ENCODE results near the gene TRPM6. TPM values are rescaled to one million over a fixed set of nuclear protein-coding genes. Genes with fewer than 3 reads are reported as not detected.

The TRPM6 gene, protein sequence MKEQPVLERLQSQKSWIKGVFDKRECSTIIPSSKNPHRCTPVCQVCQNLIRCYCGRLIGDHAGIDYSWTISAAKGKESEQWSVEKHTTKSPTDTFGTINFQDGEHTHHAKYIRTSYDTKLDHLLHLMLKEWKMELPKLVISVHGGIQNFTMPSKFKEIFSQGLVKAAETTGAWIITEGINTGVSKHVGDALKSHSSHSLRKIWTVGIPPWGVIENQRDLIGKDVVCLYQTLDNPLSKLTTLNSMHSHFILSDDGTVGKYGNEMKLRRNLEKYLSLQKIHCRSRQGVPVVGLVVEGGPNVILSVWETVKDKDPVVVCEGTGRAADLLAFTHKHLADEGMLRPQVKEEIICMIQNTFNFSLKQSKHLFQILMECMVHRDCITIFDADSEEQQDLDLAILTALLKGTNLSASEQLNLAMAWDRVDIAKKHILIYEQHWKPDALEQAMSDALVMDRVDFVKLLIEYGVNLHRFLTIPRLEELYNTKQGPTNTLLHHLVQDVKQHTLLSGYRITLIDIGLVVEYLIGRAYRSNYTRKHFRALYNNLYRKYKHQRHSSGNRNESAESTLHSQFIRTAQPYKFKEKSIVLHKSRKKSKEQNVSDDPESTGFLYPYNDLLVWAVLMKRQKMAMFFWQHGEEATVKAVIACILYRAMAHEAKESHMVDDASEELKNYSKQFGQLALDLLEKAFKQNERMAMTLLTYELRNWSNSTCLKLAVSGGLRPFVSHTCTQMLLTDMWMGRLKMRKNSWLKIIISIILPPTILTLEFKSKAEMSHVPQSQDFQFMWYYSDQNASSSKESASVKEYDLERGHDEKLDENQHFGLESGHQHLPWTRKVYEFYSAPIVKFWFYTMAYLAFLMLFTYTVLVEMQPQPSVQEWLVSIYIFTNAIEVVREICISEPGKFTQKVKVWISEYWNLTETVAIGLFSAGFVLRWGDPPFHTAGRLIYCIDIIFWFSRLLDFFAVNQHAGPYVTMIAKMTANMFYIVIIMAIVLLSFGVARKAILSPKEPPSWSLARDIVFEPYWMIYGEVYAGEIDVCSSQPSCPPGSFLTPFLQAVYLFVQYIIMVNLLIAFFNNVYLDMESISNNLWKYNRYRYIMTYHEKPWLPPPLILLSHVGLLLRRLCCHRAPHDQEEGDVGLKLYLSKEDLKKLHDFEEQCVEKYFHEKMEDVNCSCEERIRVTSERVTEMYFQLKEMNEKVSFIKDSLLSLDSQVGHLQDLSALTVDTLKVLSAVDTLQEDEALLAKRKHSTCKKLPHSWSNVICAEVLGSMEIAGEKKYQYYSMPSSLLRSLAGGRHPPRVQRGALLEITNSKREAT (N-terminal part only)
- total RNA-seq (ENCODE audit: low replicate concordance) = under 0.01 and 0.16 TPM in 2 replicates

DNA sequence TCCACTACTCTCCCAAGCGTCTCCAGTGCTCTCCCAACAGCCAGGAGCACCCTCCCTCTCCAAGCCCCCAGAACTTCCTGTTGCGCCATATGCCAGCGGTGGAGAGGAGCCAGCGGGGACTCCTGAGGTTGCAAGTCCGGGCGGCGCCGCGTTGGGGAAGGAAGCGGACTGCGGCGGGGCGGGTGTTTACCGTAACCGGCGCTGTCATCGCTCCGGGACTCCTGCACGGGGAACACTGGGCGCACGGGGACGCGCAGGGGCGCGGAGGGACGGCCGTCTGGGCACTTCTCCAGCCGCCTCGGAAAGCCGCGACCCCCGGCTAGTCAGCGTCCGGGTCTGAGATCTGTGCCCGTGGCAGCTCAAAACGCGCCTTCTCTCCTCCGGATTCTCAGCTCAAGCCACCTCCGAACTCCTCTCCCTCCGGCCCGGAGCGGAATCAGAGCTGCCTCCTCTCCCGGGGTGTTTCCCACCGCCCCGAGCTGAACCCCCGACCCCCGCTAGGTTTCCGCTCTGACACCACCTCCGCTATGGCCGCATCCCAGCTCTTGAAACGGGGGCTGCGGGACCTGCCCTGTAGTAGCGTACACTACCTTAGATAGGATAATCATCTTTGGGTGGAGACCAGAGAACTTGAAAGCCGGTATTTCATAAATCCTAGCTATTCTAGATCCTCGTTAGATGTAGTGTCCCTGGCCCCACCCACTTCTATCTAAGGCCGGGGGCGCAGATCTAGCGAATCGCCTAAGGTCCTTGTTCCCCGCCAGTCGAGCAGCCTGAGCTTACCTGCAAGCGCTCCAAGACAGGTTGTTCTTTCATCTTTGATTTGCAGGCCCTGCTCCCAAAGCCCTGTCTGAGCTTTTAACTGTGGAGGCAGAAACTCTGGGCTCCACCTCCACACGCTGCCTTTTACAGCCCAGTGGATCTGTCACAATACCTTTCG is at the start of gene TRPM6:
TRPM6 (minus strand) TSS at position 881 of the 940 bp plus-strand sequence; CDS start at position 816, 65 bp downstream.
- DNase-seq (ENCODE audit: low read depth) = peak; percentile 72
- TF ChIP-seq, protein P1, sequence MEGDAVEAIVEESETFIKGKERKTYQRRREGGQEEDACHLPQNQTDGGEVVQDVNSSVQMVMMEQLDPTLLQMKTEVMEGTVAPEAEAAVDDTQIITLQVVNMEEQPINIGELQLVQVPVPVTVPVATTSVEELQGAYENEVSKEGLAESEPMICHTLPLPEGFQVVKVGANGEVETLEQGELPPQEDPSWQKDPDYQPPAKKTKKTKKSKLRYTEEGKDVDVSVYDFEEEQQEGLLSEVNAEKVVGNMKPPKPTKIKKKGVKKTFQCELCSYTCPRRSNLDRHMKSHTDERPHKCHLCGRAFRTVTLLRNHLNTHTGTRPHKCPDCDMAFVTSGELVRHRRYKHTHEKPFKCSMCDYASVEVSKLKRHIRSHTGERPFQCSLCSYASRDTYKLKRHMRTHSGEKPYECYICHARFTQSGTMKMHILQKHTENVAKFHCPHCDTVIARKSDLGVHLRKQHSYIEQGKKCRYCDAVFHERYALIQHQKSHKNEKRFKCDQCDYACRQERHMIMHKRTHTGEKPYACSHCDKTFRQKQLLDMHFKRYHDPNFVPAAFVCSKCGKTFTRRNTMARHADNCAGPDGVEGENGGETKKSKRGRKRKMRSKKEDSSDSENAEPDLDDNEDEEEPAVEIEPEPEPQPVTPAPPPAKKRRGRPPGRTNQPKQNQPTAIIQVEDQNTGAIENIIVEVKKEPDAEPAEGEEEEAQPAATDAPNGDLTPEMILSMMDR (IDR thresholded peaks at IDR 0.05; ENCODE audit: insufficient read depth, low read length) = no peak
- H3K4me3 ChIP-seq (ENCODE audit: low read depth, low read length) = peak within 1 kb of the TSS; percentile 74

DNA sequence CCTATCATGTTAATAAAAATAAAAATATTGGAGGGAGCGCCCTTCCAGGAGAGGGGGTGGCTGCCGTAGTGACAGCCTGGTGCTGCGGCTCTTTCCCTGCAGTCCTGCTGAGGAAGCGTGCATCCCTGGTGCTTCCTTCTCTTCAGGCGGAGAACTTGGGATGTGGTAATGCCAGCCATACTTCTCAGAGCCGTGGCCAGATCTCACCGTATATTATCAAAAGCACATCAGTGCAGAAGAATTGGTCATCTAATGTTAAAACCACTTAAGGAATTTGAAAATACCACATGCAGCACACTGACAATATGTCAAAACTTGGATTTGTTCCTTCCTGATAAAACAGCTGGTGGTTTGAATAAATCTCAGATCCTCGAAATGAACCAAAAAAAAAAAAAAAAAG is 47.3 kb upstream of the TRPM6 start:
- DNase-seq (ENCODE audit: low read depth) = peak; percentile 2
- TF ChIP-seq, protein P1 (IDR thresholded peaks at IDR 0.05; ENCODE audit: insufficient read depth, low read length) = no peak
- no peak overlapping the region for H3K4me3 ChIP-seq (ENCODE audit: low read depth, low read length)

DNA sequence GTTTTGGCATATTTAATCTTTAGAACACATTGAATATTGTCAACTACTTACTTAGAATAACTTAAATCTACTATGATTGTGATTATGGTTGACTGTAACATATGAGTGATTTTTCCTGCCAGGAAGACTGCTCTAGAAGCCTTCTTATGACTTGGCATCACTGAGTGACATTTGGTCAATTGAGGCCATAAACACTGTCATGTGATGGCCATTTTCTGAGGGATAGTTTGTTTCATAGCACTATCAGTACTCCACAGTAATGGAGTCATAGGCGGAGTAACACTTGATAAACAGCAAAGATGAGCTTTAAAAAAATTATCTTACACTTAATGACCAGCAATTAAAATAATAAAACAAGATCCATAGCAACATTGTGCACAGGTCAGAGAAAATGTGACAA is 34.0 kb upstream of the TRPM6 start:
- H3K4me3 ChIP-seq (ENCODE audit: low read depth, low read length) = no peak overlapping the region
- no peak for DNase-seq (ENCODE audit: low read depth)
- TF ChIP-seq, protein P1 (IDR thresholded peaks at IDR 0.05; ENCODE audit: insufficient read depth, low read length) = no peak

DNA sequence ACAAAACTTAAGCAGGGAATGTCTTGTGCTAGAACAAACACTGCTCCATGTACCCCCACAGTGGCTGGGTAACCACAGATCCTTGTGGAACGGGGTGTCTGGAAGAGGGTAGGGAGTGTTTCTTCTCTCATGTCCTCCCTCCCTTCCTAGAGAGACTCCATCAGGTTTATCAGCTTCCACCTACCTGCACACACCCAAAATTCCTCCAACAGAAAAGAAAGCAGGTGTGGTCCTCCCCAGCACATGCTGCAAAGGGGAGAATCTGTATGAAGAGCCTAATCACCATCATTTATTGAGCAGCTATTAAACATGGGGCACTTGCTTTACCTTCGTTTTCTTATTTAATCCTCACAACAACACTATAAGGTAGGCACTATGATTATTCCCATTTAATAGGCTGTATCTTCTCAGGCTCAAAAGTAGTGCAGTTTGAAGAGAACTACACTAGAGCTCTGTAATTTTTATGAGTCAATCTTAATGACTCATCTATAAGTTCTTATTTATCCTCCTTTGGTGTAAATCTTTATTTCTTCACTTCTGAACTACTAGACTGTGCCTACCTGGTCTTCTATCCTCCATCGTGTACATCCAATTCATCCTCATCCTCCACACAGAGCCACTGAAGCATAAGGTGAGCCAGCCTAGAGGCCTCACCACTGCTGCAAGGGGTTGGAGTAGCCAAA is 33.4 kb upstream of the TRPM6 start:
- no peak for DNase-seq (ENCODE audit: low read depth)

DNA sequence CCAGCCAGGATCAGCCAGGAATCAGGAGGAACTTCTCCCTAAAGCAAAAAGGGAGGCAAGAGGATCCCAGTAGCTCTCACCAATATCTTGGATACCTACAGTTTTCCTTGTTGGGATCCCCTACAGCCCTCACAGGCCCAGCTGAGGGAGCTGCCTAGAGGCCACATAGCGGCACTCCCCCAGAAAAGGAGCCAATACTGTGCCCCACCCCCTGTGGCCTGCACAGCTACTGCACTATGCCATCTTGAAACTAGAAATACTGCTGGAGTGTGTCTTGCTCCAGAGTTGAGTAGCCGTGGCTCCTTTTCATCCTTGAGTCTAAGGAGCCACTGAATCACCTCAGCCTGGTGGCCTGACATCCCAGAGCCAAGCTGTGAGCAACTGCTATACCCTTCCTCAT is 22.3 kb upstream of the TRPM6 start:
- TF ChIP-seq, protein P1 (IDR thresholded peaks at IDR 0.05; ENCODE audit: insufficient read depth, low read length) = no peak
- DNase-seq (ENCODE audit: low read depth) = no peak
- H3K4me3 ChIP-seq (ENCODE audit: low read depth, low read length) = no peak overlapping the region

More for the DNA sequence above, 33.4 kb upstream of the TRPM6 start:
- TF ChIP-seq, protein P1 (IDR thresholded peaks at IDR 0.05; ENCODE audit: insufficient read depth, low read length) = no peak
- no peak overlapping the region for H3K4me3 ChIP-seq (ENCODE audit: low read depth, low read length)
